Measurements from ENCODE around the gene IPO13. TPM values are rescaled to one million over a fixed set of nuclear protein-coding genes. Genes with fewer than 3 reads are reported as not detected.

Gene IPO13
- total and polyA plus RNA-seq, 4 donors, result 7.3 to 35.4 (median 17.4) TPM

- Histone ChIP-seq H3K4me3 (no peak overlapping the region), H3K36me3 (ENCODE audit: control insufficient read depth in 4 of 4, insufficient read depth in 4 of 4, low read length in 4 of 4) (peaks cover 0 to 7% (median 0%) of the 10 kb centered on the region in 4 donors), H3K27me3 (ENCODE audit: control insufficient read depth in 3 of 3, insufficient read depth in 3 of 3, low read length in 2 of 3) (peaks cover 0 to 16% (median 8%) of the 10 kb centered on the region in 3 donors), H3K9me3 (ENCODE audit: control insufficient read depth in 4 of 4, insufficient read depth in 3 of 4, low read length in 3 of 4) (no peaks in the 10 kb centered on the region), H3K9ac (ENCODE audit: insufficient read depth in 1 of 2, low read length in 2 of 2) (no peak overlapping the region), H3K27ac (ENCODE audit: low read depth in 1 of 2, low read length in 1 of 2) (no peak overlapping the region), H3K4me1 (ENCODE audit: control insufficient read depth in 5 of 5, insufficient read depth in 5 of 5, low read length in 5 of 5) (peaks cover 0 to 11% (median 5%) of the 10 kb centered on the region in 5 donors)
- TF ChIP-seq, protein P1, sequence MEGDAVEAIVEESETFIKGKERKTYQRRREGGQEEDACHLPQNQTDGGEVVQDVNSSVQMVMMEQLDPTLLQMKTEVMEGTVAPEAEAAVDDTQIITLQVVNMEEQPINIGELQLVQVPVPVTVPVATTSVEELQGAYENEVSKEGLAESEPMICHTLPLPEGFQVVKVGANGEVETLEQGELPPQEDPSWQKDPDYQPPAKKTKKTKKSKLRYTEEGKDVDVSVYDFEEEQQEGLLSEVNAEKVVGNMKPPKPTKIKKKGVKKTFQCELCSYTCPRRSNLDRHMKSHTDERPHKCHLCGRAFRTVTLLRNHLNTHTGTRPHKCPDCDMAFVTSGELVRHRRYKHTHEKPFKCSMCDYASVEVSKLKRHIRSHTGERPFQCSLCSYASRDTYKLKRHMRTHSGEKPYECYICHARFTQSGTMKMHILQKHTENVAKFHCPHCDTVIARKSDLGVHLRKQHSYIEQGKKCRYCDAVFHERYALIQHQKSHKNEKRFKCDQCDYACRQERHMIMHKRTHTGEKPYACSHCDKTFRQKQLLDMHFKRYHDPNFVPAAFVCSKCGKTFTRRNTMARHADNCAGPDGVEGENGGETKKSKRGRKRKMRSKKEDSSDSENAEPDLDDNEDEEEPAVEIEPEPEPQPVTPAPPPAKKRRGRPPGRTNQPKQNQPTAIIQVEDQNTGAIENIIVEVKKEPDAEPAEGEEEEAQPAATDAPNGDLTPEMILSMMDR (IDR thresholded peaks at IDR 0.05; ENCODE audit: control extremely low read depth, extremely low read depth), result no peak
- DNase-seq, result no peak
- 50 to 56% methylated on average over 5 of the region's 5 CpGs for WGBS, 2 donors
- ATAC-seq (ENCODE audit: insufficient read depth, low FRiP score), result no peak
Measured at GRCh38 chr1:43934986-43935324, 11.8 kb upstream of the IPO13 start.

DNA sequence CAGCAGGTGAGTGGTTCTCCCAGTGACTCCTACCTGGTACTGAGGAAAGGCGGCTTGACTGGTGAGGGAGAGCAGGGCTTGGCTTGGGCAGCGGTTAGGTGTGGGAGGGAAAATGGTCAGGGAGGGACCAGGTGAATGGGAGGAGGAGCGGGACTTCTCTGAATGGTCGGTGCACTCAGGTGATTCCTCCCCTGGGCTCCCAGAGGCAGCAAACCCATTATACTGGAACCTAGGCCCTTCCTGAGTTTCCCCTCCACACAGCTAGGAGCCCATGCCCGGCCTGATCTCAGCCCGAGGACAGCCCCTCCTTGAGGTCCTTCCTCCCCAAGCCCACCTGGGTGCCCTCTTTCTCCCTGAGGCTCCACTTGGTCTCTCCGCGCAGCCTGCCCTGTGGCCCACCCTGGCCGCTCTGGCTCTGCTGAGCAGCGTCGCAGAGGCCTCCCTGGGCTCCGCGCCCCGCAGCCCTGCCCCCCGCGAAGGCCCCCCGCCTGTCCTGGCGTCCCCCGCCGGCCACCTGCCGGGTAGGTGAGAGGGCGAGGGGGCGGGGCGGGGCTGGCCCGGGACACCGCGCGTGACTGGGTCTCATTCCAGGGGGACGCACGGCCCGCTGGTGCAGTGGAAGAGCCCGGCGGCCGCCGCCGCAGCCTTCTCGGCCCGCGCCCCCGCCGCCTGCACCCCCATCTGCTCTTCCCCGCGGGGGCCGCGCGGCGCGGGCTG is 10.9 kb upstream of the IPO13 start:
- H3K27ac ChIP-seq (ENCODE audit: low read depth in 1 of 2, low read length in 1 of 2), result no peak overlapping the region
- ATAC-seq (ENCODE audit: insufficient read depth, low FRiP score), result no peak
- no peaks in the 10 kb centered on the region for H3K9me3 ChIP-seq (ENCODE audit: control insufficient read depth in 4 of 4, insufficient read depth in 3 of 4, low read length in 3 of 4)
- no peak for DNase-seq
- no peak overlapping the region for H3K4me3 ChIP-seq
- peaks cover 0 to 11% (median 5%) of the 10 kb centered on the region in 5 donors for H3K4me1 ChIP-seq (ENCODE audit: control insufficient read depth in 5 of 5, insufficient read depth in 5 of 5, low read length in 5 of 5)
- 11 to 23% methylated on average over 19 to 48 of the region's 48 CpGs for WGBS, 2 donors
- H3K27me3 ChIP-seq (ENCODE audit: control insufficient read depth in 3 of 3, insufficient read depth in 3 of 3, low read length in 2 of 3), result peaks cover 0 to 16% (median 8%) of the 10 kb centered on the region in 3 donors
- no peak overlapping the region for H3K9ac ChIP-seq (ENCODE audit: insufficient read depth in 1 of 2, low read length in 2 of 2)
- peaks cover 0 to 2% (median 0%) of the 10 kb centered on the region in 4 donors for H3K36me3 ChIP-seq (ENCODE audit: control insufficient read depth in 4 of 4, insufficient read depth in 4 of 4, low read length in 4 of 4)
- TF ChIP-seq, protein P1 (IDR thresholded peaks at IDR 0.05; ENCODE audit: control extremely low read depth, extremely low read depth), result no peak

GRCh38 chr1:43936431-43937151 is 10.2 kb upstream of the IPO13 start:
- DNase-seq (peak; percentile 10 to 48 (median 41)), ATAC-seq (ENCODE audit: insufficient read depth, low FRiP score) (no peak)
- Histone ChIP-seq H3K36me3 (ENCODE audit: control insufficient read depth in 4 of 4, insufficient read depth in 4 of 4, low read length in 4 of 4) (peaks cover 0 to 2% (median 0%) of the 10 kb centered on the region in 4 donors), H3K4me1 (ENCODE audit: control insufficient read depth in 5 of 5, insufficient read depth in 5 of 5, low read length in 5 of 5) (peaks cover 0 to 11% (median 5%) of the 10 kb centered on the region in 5 donors), H3K4me3 (no peak overlapping the region), H3K9me3 (ENCODE audit: control insufficient read depth in 4 of 4, insufficient read depth in 3 of 4, low read length in 3 of 4) (no peaks in the 10 kb centered on the region), H3K27ac (ENCODE audit: low read depth in 1 of 2, low read length in 1 of 2) (no peak overlapping the region), H3K27me3 (ENCODE audit: control insufficient read depth in 3 of 3, insufficient read depth in 3 of 3, low read length in 2 of 3) (peaks cover 0 to 16% (median 8%) of the 10 kb centered on the region in 3 donors), H3K9ac (ENCODE audit: insufficient read depth in 1 of 2, low read length in 2 of 2) (no peak overlapping the region)
- TF ChIP-seq, protein P1 (IDR thresholded peaks at IDR 0.05; ENCODE audit: control extremely low read depth, extremely low read depth), result no peak
- WGBS, 2 donors, result 13 to 15% methylated on average over 50 to 56 of the region's 56 CpGs

Data from lung (tissue), 12 donors.